ACC112 (cell line): Measurements from ENCODE around the gene SIPA1.

Experiments
- H2AFZ ChIP-seq: fragments of 200-600 bp; sonication (generic); one replicate; pipeline ENCODE4 v1.6.0; 2017; ENCODE audit warnings: antibody characterized with exemption, low read length; ENCODE audit not compliant: unreplicated experiment
- H3K27ac ChIP-seq: fragments of 200-600 bp; sonication (generic); 2 replicates; pipeline ENCODE4 v1.5.1; 2014; ENCODE audit warnings: low read depth, mild to moderate bottlenecking, antibody characterized with exemption, low read length, moderate library complexity
- H3K27me3 ChIP-seq: fragments of 200-600 bp; sonication (generic); 2 replicates; pipeline ENCODE4 v1.6.1; 2014; ENCODE audit warnings: mild to moderate bottlenecking, antibody characterized with exemption, low read length, moderate library complexity, mixed read lengths; ENCODE audit not compliant: insufficient read depth
- H3K36me3 ChIP-seq: fragments of 200-600 bp; sonication (generic); 2 replicates; pipeline ENCODE4 v1.6.1; 2016; ENCODE audit warnings: mild to moderate bottlenecking, antibody characterized with exemption, low read length, moderate library complexity, mixed read lengths; ENCODE audit not compliant: insufficient read depth
- H3K4me1 ChIP-seq: fragments of 200-600 bp; sonication (generic); one replicate; pipeline ENCODE4 v1.6.1; 2016; ENCODE audit warnings: low read length, mixed read lengths; ENCODE audit not compliant: insufficient read depth, unreplicated experiment, control insufficient read depth
- H3K4me3 ChIP-seq: fragments of 200-600 bp; sonication (generic); 2 replicates; pipeline ENCODE4 v1.5.1; 2014; ENCODE audit warnings: mild to moderate bottlenecking, low read depth, low read length
- H3K79me2 ChIP-seq: fragments of 200-600 bp; sonication (generic); one replicate; pipeline ENCODE4 v1.6.0; 2016; ENCODE audit warnings: low read length; ENCODE audit not compliant: control insufficient read depth, unreplicated experiment, insufficient read depth

Gene SIPA1

GRCh38 chr11:65696802-65697552, 59.1 kb downstream of the SIPA1 start:
- Histone ChIP-seq H3K4me1 (no peaks in the 10 kb centered on the region), H3K27ac (no peak overlapping the region), H2AFZ (no peak overlapping the region), H3K27me3 (peaks cover 20% of the 10 kb centered on the region), H3K36me3 (no peaks in the 10 kb centered on the region), H3K79me2 (no peaks in the 10 kb centered on the region), H3K4me3 (no peak overlapping the region)

GRCh38 chr11:65698205-65698604, 60.3 kb downstream of the SIPA1 start:
- H3K27me3 ChIP-seq = peaks cover 20% of the 10 kb centered on the region
- H2AFZ ChIP-seq = no peak overlapping the region
- H3K27ac ChIP-seq = no peak overlapping the region
- no peaks in the 10 kb centered on the region for H3K36me3 ChIP-seq
- no peaks in the 10 kb centered on the region for H3K79me2 ChIP-seq
- no peak overlapping the region for H3K4me3 ChIP-seq
- no peaks in the 10 kb centered on the region for H3K4me1 ChIP-seq

- H2AFZ ChIP-seq = no peak overlapping the region
- H3K36me3 ChIP-seq = no peaks in the 10 kb centered on the region
- H3K79me2 ChIP-seq = no peaks in the 10 kb centered on the region
- no peak overlapping the region for H3K27ac ChIP-seq
- peaks cover 17% of the 10 kb centered on the region for H3K27me3 ChIP-seq
- H3K4me1 ChIP-seq = no peaks in the 10 kb centered on the region
- no peak overlapping the region for H3K4me3 ChIP-seq
These were observed 61.4 kb downstream of the SIPA1 start for GRCh38 chr11:65699306-65699705.

- H3K4me3 ChIP-seq = no peak overlapping the region
- no peak overlapping the region for H2AFZ ChIP-seq
- no peak overlapping the region for H3K27ac ChIP-seq
- peaks cover 17% of the 10 kb centered on the region for H3K27me3 ChIP-seq
- H3K36me3 ChIP-seq = no peaks in the 10 kb centered on the region
- no peaks in the 10 kb centered on the region for H3K4me1 ChIP-seq
- H3K79me2 ChIP-seq = no peaks in the 10 kb centered on the region
These were observed 62.5 kb downstream of the SIPA1 start for GRCh38 chr11:65700399-65700798.
